HG02885 (cell line): Measurements from ENCODE around the gene TSSK1B.
"Not testable (repeated sequence)": the region's sequence is repeated elsewhere in the genome, so short reads cannot be mapped to it uniquely, and the experiment has no call there.

Source experiments
- ATAC-seq: cut with Tn5 transposase; IDR thresholded peaks from one replicate; pipeline ENCODE4 v1.9.1; 2021; ENCODE audit warnings: mild to moderate bottlenecking; ENCODE audit not compliant: unreplicated experiment, poor library complexity

The TSSK1B gene

GRCh38 chr5:113405530-113405929, 29.3 kb downstream of the TSSK1B start:
- ATAC-seq: no peak

- ATAC-seq: no peak
Observed at GRCh38 chr5:113404269-113404668, 30.5 kb downstream of the TSSK1B start.

- ATAC-seq: not testable (repeated sequence)
Observed at GRCh38 chr5:113397986-113398385, 36.8 kb downstream of the TSSK1B start.

- ATAC-seq: no peak
Observed at GRCh38 chr5:113397046-113397445, 37.7 kb downstream of the TSSK1B start.

GRCh38 chr5:113394658-113395057, 40.1 kb downstream of the TSSK1B start:
- ATAC-seq: no peak

GRCh38 chr5:113390224-113390623, 44.6 kb downstream of the TSSK1B start:
- peak; percentile 80 for ATAC-seq

- no peak for ATAC-seq
Observed at GRCh38 chr5:113389116-113389515, 45.7 kb downstream of the TSSK1B start.

- no peak for ATAC-seq
Observed at GRCh38 chr5:113387844-113388243, 46.9 kb downstream of the TSSK1B start.

GRCh38 chr5:113384782-113385285, 50.0 kb downstream of the TSSK1B start:
- no peak for ATAC-seq

GRCh38 chr5:113382731-113383130, 52.1 kb downstream of the TSSK1B start:
- ATAC-seq: no peak
